NCI-H1417 (cell line): ENCODE measurements around the gene FAM163A.
A peak's percentile ranks its signal among the peaks of the same experiment; 100 is the strongest.
"Not testable (repeated sequence)": the region's sequence is repeated elsewhere in the genome, so short reads cannot be mapped to it uniquely, and the experiment has no call there.

Source experiments
- DNase-seq, 3 experiments: peaks; one replicate each; lab custom pipeline; 2025; lab: John Stamatoyannopoulos, UW

The FAM163A gene

GRCh38 chr1:179815641-179816040 is 72.5 kb downstream of the FAM163A start:
- DNase-seq: peak in 2 of 3 experiments; percentile 63 to 65

- peak in 1 of 3 experiments; percentile 61 for DNase-seq
Observed at GRCh38 chr1:179816196-179816960, 73.3 kb downstream of the FAM163A start.

DNA sequence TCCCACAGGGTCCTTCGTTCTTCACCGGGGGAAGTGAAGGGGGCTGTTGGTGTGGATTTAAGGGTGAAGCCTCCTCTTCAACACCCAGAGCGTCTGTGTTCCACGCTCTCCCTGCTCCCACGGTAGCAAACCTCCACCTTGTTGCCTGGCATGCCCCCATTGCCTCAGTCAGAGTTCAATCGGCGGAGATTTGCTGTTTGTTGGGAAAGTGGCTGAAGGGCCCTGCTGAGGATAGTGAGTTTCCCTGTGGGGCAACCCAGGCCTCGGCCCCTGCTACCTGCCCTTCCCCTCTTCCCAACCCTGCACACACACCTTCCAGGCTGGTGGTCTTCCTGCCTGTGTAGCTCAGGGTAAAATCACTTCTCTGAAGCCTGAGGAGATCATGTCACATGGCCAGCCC is 74.0 kb downstream of the FAM163A start:
- DNase-seq: no peak

DNA sequence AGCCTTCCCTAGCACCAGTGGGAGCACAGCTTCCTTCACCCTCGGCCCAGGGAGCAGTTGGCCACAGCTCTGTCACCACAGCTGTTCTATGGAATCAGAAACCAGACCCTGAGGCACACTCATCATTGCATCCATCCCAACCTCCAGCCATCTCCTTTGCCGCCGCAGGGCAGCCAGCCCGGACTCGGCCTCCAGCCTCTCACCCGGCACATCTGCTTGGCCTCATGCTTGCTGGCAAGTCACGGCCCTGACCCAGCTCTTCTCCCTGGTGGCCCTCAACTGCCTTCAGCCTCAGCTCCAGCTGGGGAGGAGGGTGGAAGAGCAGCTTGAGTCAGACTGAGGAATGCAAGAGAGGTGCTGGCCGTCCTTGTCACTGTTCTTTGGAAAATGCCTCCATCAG is 74.7 kb downstream of the FAM163A start:
- no peak for DNase-seq

DNA sequence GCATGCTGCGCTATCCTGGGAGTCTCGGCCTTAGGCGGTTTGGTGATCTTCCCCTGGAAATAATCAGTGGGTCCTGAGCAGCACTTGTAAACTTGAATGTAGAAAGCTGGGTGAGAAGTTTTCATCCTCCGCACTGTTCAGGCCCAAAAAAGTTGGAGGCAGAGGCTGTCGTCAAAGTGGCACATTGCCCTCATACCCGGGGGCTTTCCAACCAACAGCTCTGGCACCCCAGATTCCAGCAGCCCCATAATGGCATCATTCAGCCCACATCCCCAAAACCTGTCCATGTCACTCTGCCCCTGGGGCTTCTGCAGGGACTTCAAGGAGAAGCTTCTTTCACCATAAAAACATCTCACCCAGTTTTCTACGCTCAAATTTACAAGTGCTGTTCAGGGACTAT is 75.2 kb downstream of the FAM163A start:
- no peak for DNase-seq

- DNase-seq: no peak
Observed at GRCh38 chr1:179818743-179819173, 75.7 kb downstream of the FAM163A start.

GRCh38 chr1:179820226-179820970 is 77.3 kb downstream of the FAM163A start:
- no peak for DNase-seq

DNA sequence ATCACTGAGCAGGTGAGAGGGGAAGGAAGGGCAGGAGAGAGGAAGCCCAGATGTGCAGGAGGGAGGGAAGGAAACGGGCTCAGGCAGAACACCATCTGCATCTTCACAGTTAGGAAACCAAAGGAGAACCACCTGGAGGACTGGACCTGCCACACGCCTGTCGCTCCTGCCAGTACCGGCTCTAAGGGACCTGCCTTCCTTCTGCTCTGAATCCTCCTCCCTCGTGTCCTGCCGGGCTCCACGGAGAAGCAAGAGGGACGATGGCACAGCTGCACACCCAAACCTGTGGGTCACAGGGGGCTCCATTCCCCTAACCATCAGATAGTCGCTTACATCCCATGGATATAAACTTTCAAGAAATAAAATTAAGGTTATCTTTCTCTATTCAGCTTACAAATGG is 78.4 kb downstream of the FAM163A start:
- DNase-seq: no peak

DNA sequence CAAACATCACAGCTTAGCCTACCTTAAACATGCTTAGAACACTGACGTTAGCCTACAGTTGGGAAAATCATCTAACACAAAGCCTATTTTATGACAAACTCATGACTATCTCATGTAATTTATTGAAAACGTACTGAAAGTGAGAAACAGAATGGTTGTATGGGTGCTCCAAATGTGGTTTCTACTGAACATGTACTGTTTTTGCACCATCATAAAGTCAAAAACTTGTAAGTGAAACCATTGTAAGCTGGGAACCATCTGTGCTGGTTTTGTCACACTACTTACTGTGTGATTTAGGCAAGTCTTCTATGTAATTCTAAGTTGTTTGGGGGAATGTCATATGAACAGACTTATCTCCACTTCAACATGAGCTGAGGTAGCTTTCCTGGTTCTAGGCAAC is 79.0 kb downstream of the FAM163A start:
- no peak for DNase-seq

- no peak for DNase-seq
Observed at GRCh38 chr1:179823693-179824092, 80.6 kb downstream of the FAM163A start.

DNA sequence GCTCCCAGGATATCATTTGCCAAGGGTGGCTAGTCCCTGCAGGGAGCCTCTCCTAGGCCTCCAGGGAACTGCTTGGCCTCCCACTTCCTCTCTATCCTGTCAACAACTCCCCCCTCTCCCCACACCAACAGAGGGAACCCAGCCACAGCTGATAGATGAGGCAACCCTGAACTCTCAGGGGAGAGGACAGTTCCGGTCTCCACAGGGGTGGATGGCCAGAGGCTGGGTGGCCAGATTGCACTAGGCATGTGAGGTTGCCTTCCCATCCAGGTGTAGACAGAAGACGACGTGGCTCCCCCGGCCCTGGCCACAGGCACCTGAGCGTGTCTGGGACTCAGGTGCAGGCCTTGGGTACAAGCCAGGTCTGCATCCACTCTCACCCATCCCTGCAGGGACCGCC is 81.2 kb downstream of the FAM163A start:
- DNase-seq: peak in 1 of 3 experiments; percentile 19

GRCh38 chr1:179825206-179825605 is 82.1 kb downstream of the FAM163A start:
- DNase-seq: no peak

DNA sequence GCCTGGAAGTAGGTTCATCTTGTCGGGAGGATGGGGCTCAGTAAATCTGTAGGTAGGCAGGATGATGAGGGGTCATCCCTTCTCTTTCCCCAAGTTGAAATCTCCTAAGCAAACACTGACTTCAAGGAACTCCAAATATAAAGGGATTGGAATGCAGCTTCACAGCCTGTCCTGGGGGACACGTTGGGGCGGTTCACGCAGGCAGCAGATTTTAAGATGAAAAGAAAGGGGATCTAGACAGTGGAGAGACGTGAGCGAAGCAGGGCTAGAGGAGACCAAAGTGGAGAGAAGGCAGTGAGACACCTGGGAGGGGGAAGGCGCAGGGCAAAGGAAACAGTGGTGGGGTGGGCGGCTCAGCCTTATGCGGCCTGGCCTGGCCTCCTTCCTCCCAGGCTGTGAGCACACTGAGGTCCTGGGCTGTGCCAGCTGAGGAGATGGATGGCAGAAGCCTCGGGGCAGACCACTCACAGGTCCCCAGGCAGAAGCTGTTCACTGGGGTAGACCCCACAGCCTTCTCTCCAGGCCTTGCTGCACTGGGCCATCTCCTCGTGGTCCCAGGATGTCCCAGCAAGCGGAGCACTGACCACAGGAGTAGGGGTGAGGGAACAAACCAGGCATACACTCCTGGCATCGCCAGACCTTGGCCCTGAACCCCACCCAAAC is 82.8 kb downstream of the FAM163A start:
- no peak for DNase-seq

DNA sequence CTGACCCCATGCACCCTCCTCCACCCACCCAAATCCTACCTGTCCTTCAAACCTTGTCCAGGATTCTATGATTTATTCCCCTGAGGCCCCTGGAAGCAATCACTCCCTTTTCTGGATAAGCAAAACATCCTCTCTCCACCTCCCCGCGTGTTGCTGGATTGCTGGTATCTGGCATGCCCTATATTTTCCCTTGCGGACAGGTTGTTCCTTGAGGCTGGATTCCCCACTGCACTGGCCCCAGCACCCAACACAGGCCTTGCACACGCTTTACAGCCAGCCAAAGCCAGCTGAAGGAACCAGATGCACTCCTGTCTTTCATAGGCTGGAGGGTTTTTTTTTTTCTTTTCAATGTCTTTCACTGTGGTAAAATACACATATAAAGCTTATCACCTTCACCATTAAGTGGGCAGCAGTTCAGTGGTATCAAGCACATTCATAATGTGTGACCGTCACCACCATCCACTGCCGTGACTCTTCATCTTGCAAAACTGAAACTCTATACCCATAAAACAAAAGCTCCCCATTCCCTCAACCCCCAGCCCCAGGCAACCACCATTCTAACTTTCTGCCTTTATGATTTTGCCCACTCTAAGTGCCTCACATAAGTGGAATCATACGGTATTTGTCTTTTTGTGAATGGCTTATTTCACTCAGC is 83.7 kb downstream of the FAM163A start:
- peak in 1 of 3 experiments; percentile 73 for DNase-seq

- no peak for DNase-seq
Observed at GRCh38 chr1:179828554-179829110, 85.5 kb downstream of the FAM163A start.

DNA sequence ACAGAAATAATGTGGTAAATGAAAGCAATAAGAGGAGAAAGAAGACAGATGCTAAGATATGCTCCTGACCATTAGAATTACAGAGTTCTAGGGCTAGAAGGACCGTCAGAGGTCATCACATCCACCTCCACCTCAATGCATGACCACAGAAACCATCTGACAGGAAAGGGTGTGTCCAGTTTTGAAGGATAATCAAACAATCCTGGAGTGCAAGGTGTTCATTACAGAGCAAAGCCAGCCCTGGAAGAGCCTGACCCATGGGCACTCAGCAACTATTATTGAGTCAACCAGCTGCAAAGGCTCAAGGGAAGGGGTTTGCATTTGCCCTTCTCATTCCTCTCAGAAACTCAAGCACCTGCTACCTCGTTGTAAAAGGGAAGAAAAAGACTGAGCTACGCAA is 88.1 kb downstream of the FAM163A start:
- peak in 2 of 3 experiments; percentile 41 to 53 for DNase-seq

DNA sequence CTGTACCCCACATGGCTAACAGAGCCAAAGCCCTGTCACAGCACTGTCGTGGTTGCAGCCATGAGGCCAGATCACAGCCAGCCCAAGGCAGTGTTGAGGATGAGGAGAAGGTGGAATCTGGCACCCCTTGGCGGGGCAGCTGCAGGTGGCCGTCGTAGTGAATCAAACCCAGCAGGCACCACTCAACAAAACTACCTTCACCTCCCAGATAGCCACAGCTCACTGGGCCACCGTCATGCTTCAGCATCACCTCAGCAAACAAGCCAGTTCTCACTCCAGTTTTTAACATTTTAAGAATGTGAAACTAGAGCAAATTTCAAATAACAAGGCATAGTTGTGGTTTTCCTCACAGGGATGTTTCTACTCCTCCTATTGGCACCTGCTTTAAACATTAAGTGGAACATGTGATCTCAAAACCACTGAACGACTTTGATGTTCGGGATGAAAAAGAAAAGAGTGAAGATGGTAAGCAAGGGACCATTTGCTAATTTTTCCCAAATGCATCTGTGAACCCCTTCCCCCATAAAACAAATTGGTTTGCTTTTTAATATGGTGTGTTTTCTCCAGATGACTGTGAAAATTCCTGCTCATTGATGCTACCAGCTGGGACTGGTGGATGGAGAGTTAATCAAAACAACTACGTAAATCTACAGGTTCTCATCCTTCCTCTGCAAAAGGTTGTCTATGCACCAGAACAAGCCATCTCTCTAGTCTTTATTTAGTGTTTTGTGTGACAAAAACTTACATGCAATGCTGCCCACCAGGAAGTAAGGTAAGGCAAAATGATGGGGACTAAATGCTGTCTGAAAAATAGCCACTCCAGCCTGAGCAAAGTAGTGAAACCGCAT is 89.0 kb downstream of the FAM163A start:
- no peak for DNase-seq

GRCh38 chr1:179836686-179837445 is 93.8 kb downstream of the FAM163A start:
- not testable (repeated sequence) for DNase-seq

- DNase-seq: no peak
Observed at GRCh38 chr1:179840107-179840506, 97.0 kb downstream of the FAM163A start.

- DNase-seq: no peak
Observed at GRCh38 chr1:179848233-179848632, 105.1 kb downstream of the FAM163A start.
